GM23248 (cell line): ENCODE results near the gene IL1RAPL2.

Experiments
- EZH2 ChIP-seq: fragments of 200-600 bp; sonication (generic); IDR thresholded peaks from 2 replicates; pipeline ENCODE4 v1.6.1; 2018; ENCODE audit warnings: antibody characterized with exemption, mild to moderate bottlenecking; ENCODE audit not compliant: insufficient read depth, poor library complexity, severe bottlenecking
- EZH2phosphoT487 ChIP-seq: fragments of 200-600 bp; sonication (generic); IDR thresholded peaks from 2 replicates; pipeline ENCODE4 v1.6.1; 2018; ENCODE audit warnings: antibody characterized with exemption, moderate library complexity, mild to moderate bottlenecking, low read depth; ENCODE audit not compliant: insufficient read depth

- TF ChIP-seq EZH2phosphoT487, result no peak
- no peak for TF ChIP-seq EZH2
Observed at GRCh38 chrX:104669063-104669462, 103.1 kb downstream of the IL1RAPL2 start.
